Endothelial cell of umbilical vein (primary cell): ENCODE results near the gene PLAC1. TPM values are rescaled to one million over a fixed set of nuclear protein-coding genes. Genes with fewer than 3 reads are reported as not detected.

Source experiments
- BruUV-seq: library from RNA; stranded (reverse); fragments of 400-500 nt; replicated peaks from 2 replicates; lab custom pipeline; 2021; lab: Mats Ljungman, UMichigan
- CTCF ChIA-PET: fragments of 300-600, 350-600 bp; sonication (Branson Sonifier 250); formaldehyde crosslinking; loops from one replicate; lab custom pipeline; 2021; ENCODE audit warnings: antibody characterized with exemption, inconsistent platforms; lab: Charles Lee
- POLR2A ChIA-PET: fragments of 300-600, 350-600 bp; sonication (Branson Sonifier 250); formaldehyde crosslinking; loops from one replicate; lab custom pipeline; 2021; ENCODE audit warnings: antibody characterized with exemption, inconsistent platforms; lab: Charles Lee
- DNase-seq: peaks from one replicate; pipeline ENCODE4 v3.0.0-alpha.2; 2011; ENCODE audit warnings: low read depth, low spot score
- FAIRE-seq: peaks from 2 replicates; lab custom pipeline; 2011; peaks lifted over from hg19 to GRCh38; lab: Jason Lieb, UNC
- H2AFZ ChIP-seq: 2 replicates; pipeline ENCODE4 v1.6.0; 2012; ENCODE audit warnings: low read depth, low read length, control low read depth, inconsistent platforms
- H3K27ac ChIP-seq: 2 replicates; pipeline ENCODE4 v1.5.1; 2011; ENCODE audit warnings: low read depth, mild to moderate bottlenecking, control low read depth, low read length, moderate library complexity; ENCODE audit not compliant: insufficient read depth
- H3K27me3 ChIP-seq, 2 experiments: 2 replicates each; pipeline versions ENCODE4 v1.6.0 to v1.6.1; 2011; ENCODE audit warnings: low read length in 2 of 2, mixed read lengths in 1 of 2; ENCODE audit not compliant: control insufficient read depth in 2 of 2, insufficient read depth in 2 of 2
- H3K36me3 ChIP-seq, 2 experiments: 2 replicates in 1 of 2; 3 replicates in 1 of 2; pipeline ENCODE4 v1.5.1; 2011; ENCODE audit warnings: low read length in 2 of 2, mild to moderate bottlenecking in 1 of 2, moderate library complexity in 1 of 2; ENCODE audit not compliant: control insufficient read depth in 2 of 2, insufficient read depth in 2 of 2; ENCODE audit errors: extremely low read depth in 1 of 2
- H3K4me1 ChIP-seq: 3 replicates; pipeline ENCODE4 v1.5.1; 2011; ENCODE audit warnings: mild to moderate bottlenecking, low read length; ENCODE audit not compliant: control insufficient read depth, insufficient read depth; ENCODE audit errors: extremely low read depth
- H3K4me2 ChIP-seq: 2 replicates; pipeline ENCODE4 v1.6.1; 2011; ENCODE audit warnings: low read length, control low read depth, mixed read lengths; ENCODE audit not compliant: insufficient read depth
- H3K4me3 ChIP-seq, 3 experiments: fragments of 200-600 bp in 1 of 3; sonication (generic), shearing (Covaris generic) in 1 of 3; replicated peaks in 1 of 3; 2 replicates each; pipeline ENCODE4 v1.5.1; 2011 to 2016; ENCODE audit warnings: control low read depth in 3 of 3, low read length in 3 of 3, mild to moderate bottlenecking in 2 of 3, inconsistent platforms in 1 of 3, low read depth in 1 of 3, moderate library complexity in 1 of 3; ENCODE audit not compliant: insufficient read depth in 1 of 3
- H3K79me2 ChIP-seq: 2 replicates; pipeline ENCODE4 v1.6.0; 2012; ENCODE audit warnings: low read length, inconsistent platforms; ENCODE audit not compliant: control insufficient read depth, insufficient read depth
- H3K9ac ChIP-seq: replicated peaks from 2 replicates; pipeline ENCODE3; 2011; ENCODE audit warnings: low read length, control low read depth; ENCODE audit not compliant: insufficient read depth; ENCODE audit errors: extremely low read depth
- H3K9me1 ChIP-seq: replicated peaks from 3 replicates; pipeline ENCODE4 v1.6.0; 2011; ENCODE audit warnings: mild to moderate bottlenecking, low read length; ENCODE audit not compliant: control insufficient read depth, insufficient read depth; ENCODE audit errors: extremely low read depth
- H3K9me3 ChIP-seq: replicated peaks from 2 replicates; pipeline ENCODE4 v1.5.1; 2012; ENCODE audit warnings: low read length, inconsistent platforms; ENCODE audit not compliant: control insufficient read depth, insufficient read depth
- H4K20me1 ChIP-seq: replicated peaks from 2 replicates; pipeline ENCODE3; 2011; ENCODE audit warnings: mild to moderate bottlenecking, low read length; ENCODE audit not compliant: control insufficient read depth, insufficient read depth; ENCODE audit errors: extremely low read depth
- CTCF ChIP-seq, 2 donors: IDR thresholded peaks; 1 replicate in 1 of 2; 2 replicates in 1 of 2; pipeline ENCODE4 v1.5.1; 2011; ENCODE audit warnings: low read length in 2 of 2, mild to moderate bottlenecking in 2 of 2, moderate library complexity in 2 of 2, control low read depth in 1 of 2, inconsistent platforms in 1 of 2, low read depth in 1 of 2; ENCODE audit not compliant: insufficient read depth in 1 of 2; ENCODE audit errors: extremely low read depth in 1 of 2
- EZH2 ChIP-seq: IDR thresholded peaks from 2 replicates; pipeline ENCODE4 v1.6.1; 2012; ENCODE audit warnings: borderline replicate concordance, low read depth, mild to moderate bottlenecking, moderate library complexity, low read length, inconsistent platforms; ENCODE audit not compliant: severe bottlenecking
- FOS ChIP-seq: IDR thresholded peaks from 2 replicates; pipeline ENCODE4 v1.6.1; 2011; ENCODE audit warnings: mild to moderate bottlenecking, low read length, moderate library complexity, borderline replicate concordance; ENCODE audit not compliant: insufficient read depth
- GATA2 ChIP-seq: IDR thresholded peaks from 2 replicates; pipeline ENCODE4 v1.7.0; 2011; ENCODE audit warnings: low read depth, mild to moderate bottlenecking, moderate library complexity, mixed read lengths, low read length; ENCODE audit not compliant: insufficient read length, insufficient read depth
- JUN ChIP-seq: IDR thresholded peaks from 2 replicates; pipeline ENCODE4 v1.6.1; 2011; ENCODE audit warnings: borderline replicate concordance, low read depth; ENCODE audit not compliant: insufficient read length, insufficient read depth
- MAX ChIP-seq: IDR thresholded peaks from 2 replicates; pipeline ENCODE4 v1.6.1; 2011; ENCODE audit not compliant: insufficient read depth, insufficient read length
- MYC ChIP-seq: IDR thresholded peaks from one replicate; pipeline ENCODE4 v1.6.1; 2011; ENCODE audit warnings: mild to moderate bottlenecking, low read depth, low read length
- POLR2A ChIP-seq: IDR thresholded peaks from 2 replicates; pipeline ENCODE4 v1.6.1; 2012; ENCODE audit warnings: low read depth, mild to moderate bottlenecking, control low read depth, low read length
- POLR2AphosphoS5 ChIP-seq: IDR thresholded peaks from 2 replicates; pipeline ENCODE4 v1.6.1; 2012; ENCODE audit warnings: low read depth, mild to moderate bottlenecking, control low read depth, low read length, moderate library complexity; ENCODE audit not compliant: insufficient read depth
- dilution Hi-C: fragments of 300-500 bp; cut with MboI; formaldehyde crosslinking; loops from one replicate; pipeline ENCODE4 v1.15.0; 2019; ENCODE audit warnings: low sequenced_read_pairs; ENCODE audit not compliant: extremely low pct_ligation_motif_present
- intact Hi-C: fragments of 100-400 bp; cut with micrococcal nuclease; formaldehyde crosslinking; loops from one replicate; pipeline ENCODE4 v1.10.0; 2022
- polyA plus RNA-seq, 4 experiments: library from polyadenylated mRNA; depleted of rRNA in 3 of 4; stranded (reverse) in 3 of 4; unstranded in 1 of 4; fragments of >200 nt; gene quantifications; 2 replicates each; pipeline versions ENCODE4 v1.2.1 to v1.2.3, GENCODE V29; 2011 to 2012; ENCODE audit warnings: missing spikeins in 1 of 4
- total RNA-seq: library from RNA; stranded (reverse); gene quantifications from 2 replicates; pipeline ENCODE4 v1.2.3, GENCODE V29; 2021

PLAC1 gene
- total and polyA plus RNA-seq, 2 donors (not counting 3 experiments of a cell fraction or from before 2014, with no cell fraction given): 0.58 to 2.4 TPM

- Histone ChIP-seq H4K20me1 (no peaks in the 10 kb centered on the region), H3K27me3 (no peaks in the 10 kb centered on the region), H3K36me3 (no peaks in the 10 kb centered on the region), H2AFZ (no peak overlapping the region), H3K4me2 (no peak overlapping the region), H3K79me2 (no peaks in the 10 kb centered on the region), H3K4me1 (no peaks in the 10 kb centered on the region), H3K9ac (no peak overlapping the region), H3K9me1 (no peaks in the 10 kb centered on the region), H3K4me3 (no peak overlapping the region), H3K27ac (no peak overlapping the region), H3K9me3 (no peaks in the 10 kb centered on the region)
- DNase-seq: no peak
- dilution Hi-C loops: no loop called here
- CTCF ChIA-PET: no interaction called here
- no TSS peak for BruUV-seq
- FAIRE-seq: no peak
- POLR2A ChIA-PET: no interaction called here
- intact Hi-C loops: no loop called here
- TF ChIP-seq JUN: no peak
- TF ChIP-seq MAX: no peak
- no peak for TF ChIP-seq CTCF (IDR thresholded peaks at IDR 0.05; ENCODE audit: extremely low read depth in 1 of 2, insufficient read depth in 1 of 2, low read depth in 1 of 2, low read length in 2 of 2)
Measured at GRCh38 chrX:134640914-134641313, 17.4 kb downstream of the PLAC1 start.

- TF ChIP-seq MAX: no peak
- TF ChIP-seq EZH2: no peak
- no peak for TF ChIP-seq MYC
- no peak for TF ChIP-seq POLR2A
- no peak for TF ChIP-seq FOS
- no peak for TF ChIP-seq JUN
- no peak for TF ChIP-seq CTCF (IDR thresholded peaks at IDR 0.05; ENCODE audit: extremely low read depth in 1 of 2, insufficient read depth in 1 of 2, low read depth in 1 of 2, low read length in 2 of 2)
- no peak for TF ChIP-seq GATA2
- no peak for TF ChIP-seq POLR2AphosphoS5
- H3K36me3 ChIP-seq: no peaks in the 10 kb centered on the region
- dilution Hi-C loops: no loop called here
- no peak for DNase-seq
- no peaks in the 10 kb centered on the region for H3K27me3 ChIP-seq
- H2AFZ ChIP-seq: no peak overlapping the region
- POLR2A ChIA-PET: no interaction called here
- no peaks in the 10 kb centered on the region for H3K79me2 ChIP-seq
- H3K4me3 ChIP-seq: no peak overlapping the region
- CTCF ChIA-PET: no interaction called here
- H3K27ac ChIP-seq: no peak overlapping the region
- BruUV-seq: no TSS peak
- no peak for FAIRE-seq
- no peaks in the 10 kb centered on the region for H3K4me1 ChIP-seq
- H3K9ac ChIP-seq: no peak overlapping the region
- no peaks in the 10 kb centered on the region for H3K9me1 ChIP-seq
- H3K9me3 ChIP-seq: no peaks in the 10 kb centered on the region
- intact Hi-C loops: no loop called here
- no peak overlapping the region for H3K4me2 ChIP-seq
- no peaks in the 10 kb centered on the region for H4K20me1 ChIP-seq
Measured at GRCh38 chrX:134636851-134637250, 21.4 kb downstream of the PLAC1 start.
